HEK293 (cell line): ENCODE measurements around the gene GAL3ST2.

ENCODE experiments used
- CTCF ChIP-seq: fragments of 450-650 bp; formaldehyde crosslinking; IDR thresholded peaks from 2 replicates; pipeline ENCODE4 v1.5.1; 2016; ENCODE audit warnings: missing biosample characterization, missing genetic modification characterization
- ZNF132 ChIP-seq: fragments of 450-650 bp; formaldehyde crosslinking; IDR thresholded peaks from 2 replicates; pipeline ENCODE4 v1.5.1; 2017; ENCODE audit warnings: missing biosample characterization, missing genetic modification characterization, borderline replicate concordance

- TF ChIP-seq CTCF (tag by site-specific recombination) = no peak
- no peak for TF ChIP-seq ZNF132
Measured at GRCh38 chr2:241739177-241739576, 37.4 kb upstream of the GAL3ST2 start.
